GM21528 (cell line): ENCODE results near the gene KRT7.
"Not testable (repeated sequence)": the region's sequence is repeated elsewhere in the genome, so short reads cannot be mapped to it uniquely, and the experiment has no call there.

Experiments used
- ATAC-seq: cut with Tn5 transposase; IDR thresholded peaks from one replicate; pipeline ENCODE4 v1.9.1; 2021; ENCODE audit warnings: mild to moderate bottlenecking, moderate library complexity; ENCODE audit not compliant: unreplicated experiment, low FRiP score

Gene KRT7

GRCh38 chr12:52252728-52253343, 19.8 kb downstream of the KRT7 start:
- ATAC-seq, result no peak

- no peak for ATAC-seq
Observed at GRCh38 chr12:52253391-52254179, 20.5 kb downstream of the KRT7 start.

GRCh38 chr12:52254180-52254964, 21.3 kb downstream of the KRT7 start:
- no peak for ATAC-seq

- no peak for ATAC-seq
Observed at GRCh38 chr12:52254965-52255751, 22.1 kb downstream of the KRT7 start.

- ATAC-seq, result no peak
Observed at GRCh38 chr12:52255926-52256583, 23.0 kb downstream of the KRT7 start.

- no peak for ATAC-seq
Observed at GRCh38 chr12:52256584-52256935, 23.5 kb downstream of the KRT7 start.

- no peak for ATAC-seq
Observed at GRCh38 chr12:52257074-52257551, 24.1 kb downstream of the KRT7 start.

- not testable (repeated sequence) for ATAC-seq
Observed at GRCh38 chr12:52257922-52258321, 24.9 kb downstream of the KRT7 start.

GRCh38 chr12:52258335-52258901, 25.4 kb downstream of the KRT7 start:
- ATAC-seq, result no peak

- no peak for ATAC-seq
Observed at GRCh38 chr12:52259657-52260243, 26.7 kb downstream of the KRT7 start.

- no peak for ATAC-seq
Observed at GRCh38 chr12:52260361-52261207, 27.5 kb downstream of the KRT7 start.

GRCh38 chr12:52261208-52261484, 28.1 kb downstream of the KRT7 start:
- no peak for ATAC-seq

GRCh38 chr12:52262286-52262685, 29.2 kb downstream of the KRT7 start:
- no peak for ATAC-seq

- ATAC-seq, result no peak
Observed at GRCh38 chr12:52263761-52264434, 30.9 kb downstream of the KRT7 start.

- ATAC-seq, result no peak
Observed at GRCh38 chr12:52264435-52264825, 31.4 kb downstream of the KRT7 start.

- ATAC-seq, result no peak
Observed at GRCh38 chr12:52266514-52266913, 33.5 kb downstream of the KRT7 start.

- no peak for ATAC-seq
Observed at GRCh38 chr12:52267266-52267665, 34.2 kb downstream of the KRT7 start.

- ATAC-seq, result no peak
Observed at GRCh38 chr12:52267699-52268098, 34.7 kb downstream of the KRT7 start.
